CD8-positive, alpha-beta memory T cell (primary cell): Measurements from ENCODE around the gene CACNA1D. TPM values are rescaled to one million over a fixed set of nuclear protein-coding genes. Genes with fewer than 3 reads are reported as not detected.

ENCODE experiments used
- CTCF ChIA-PET: fragments of 350-600 bp; sonication (Branson Sonifier 250); formaldehyde crosslinking; loops from one replicate; lab custom pipeline; 2021; ENCODE audit warnings: antibody characterized with exemption; lab: Charles Lee
- POLR2A ChIA-PET: fragments of 350-600 bp; sonication (Branson Sonifier 250); formaldehyde crosslinking; loops from one replicate; lab custom pipeline; 2021; ENCODE audit warnings: antibody characterized with exemption; lab: Charles Lee
- DNase-seq, 5 donors: peaks; one replicate each; pipeline versions ENCODE4 v3.0.0 to v3.0.0-alpha.2; 2020 to 2022; ENCODE audit warnings: mixed read lengths in 1 of 5
- H3K27ac ChIP-seq: one replicate; pipeline ENCODE4 v1.7.0; 2013; ENCODE audit warnings: low read depth, mild to moderate bottlenecking, low read length, moderate library complexity
- H3K27me3 ChIP-seq: 2 replicates; pipeline ENCODE4 v1.7.0; 2013; ENCODE audit warnings: low read length, mild to moderate bottlenecking; ENCODE audit not compliant: insufficient read depth, poor library complexity, severe bottlenecking
- H3K36me3 ChIP-seq: 2 replicates; pipeline ENCODE4 v1.7.0; 2013; ENCODE audit warnings: mild to moderate bottlenecking, low read length, moderate library complexity; ENCODE audit not compliant: insufficient read depth
- H3K4me1 ChIP-seq: 2 replicates; pipeline ENCODE4 v1.7.0; 2013; ENCODE audit warnings: mild to moderate bottlenecking, low read length, moderate library complexity; ENCODE audit not compliant: insufficient read depth
- H3K4me3 ChIP-seq: 2 replicates; pipeline ENCODE4 v1.7.0; 2013; ENCODE audit warnings: mild to moderate bottlenecking, low read length
- H3K9me3 ChIP-seq: 2 replicates; pipeline ENCODE4 v1.7.0; 2013; ENCODE audit warnings: mild to moderate bottlenecking, low read length
- H3K27ac Mint-ChIP-seq, 8 donors: one replicate each; pipeline ENCODE4 v1.8.0; 2020 to 2021; ENCODE audit warnings: mixed read lengths in 8 of 8, mild to moderate bottlenecking in 6 of 8, inconsistent platforms in 3 of 8, moderate library complexity in 3 of 8
- H3K27me3 Mint-ChIP-seq, 2 donors: one replicate each; pipeline ENCODE4 v1.8.0; 2020 to 2021; ENCODE audit warnings: mixed read lengths in 2 of 2, mild to moderate bottlenecking in 1 of 2, moderate library complexity in 1 of 2
- H3K36me3 Mint-ChIP-seq, 3 donors: one replicate each; pipeline ENCODE4 v1.8.0; 2020 to 2021; ENCODE audit warnings: mixed read lengths in 3 of 3, inconsistent platforms in 1 of 3, mild to moderate bottlenecking in 1 of 3
- H3K4me1 Mint-ChIP-seq, 3 donors: one replicate each; pipeline ENCODE4 v1.8.0; 2020 to 2021; ENCODE audit warnings: mixed read lengths in 3 of 3, inconsistent platforms in 1 of 3, mild to moderate bottlenecking in 1 of 3
- H3K4me3 Mint-ChIP-seq, 7 donors: one replicate each; pipeline ENCODE4 v1.8.0; 2020 to 2021; ENCODE audit warnings: mixed read lengths in 7 of 7, mild to moderate bottlenecking in 6 of 7, moderate library complexity in 4 of 7, inconsistent platforms in 2 of 7
- H3K9me3 Mint-ChIP-seq, 5 donors: one replicate each; pipeline ENCODE4 v1.8.0; 2020 to 2022; ENCODE audit warnings: mixed read lengths in 5 of 5, mild to moderate bottlenecking in 3 of 5, moderate library complexity in 2 of 5, inconsistent platforms in 1 of 5
- polyA plus RNA-seq: library from polyadenylated mRNA; unstranded; fragments of 300-500 nt; fragmentation: Illumina TruSeq; gene quantifications from one replicate; pipeline ENCODE4 v1.2.3, GENCODE V29; 2021
- total RNA-seq, 2 experiments: library from RNA; stranded (reverse); gene quantifications; one replicate each; pipeline ENCODE4 v1.2.3, GENCODE V29; 2021

CACNA1D gene
- total and polyA plus RNA-seq, 3 experiments from 2014 or later: 0.02 to 0.78 (median 0.26) TPM

DNA sequence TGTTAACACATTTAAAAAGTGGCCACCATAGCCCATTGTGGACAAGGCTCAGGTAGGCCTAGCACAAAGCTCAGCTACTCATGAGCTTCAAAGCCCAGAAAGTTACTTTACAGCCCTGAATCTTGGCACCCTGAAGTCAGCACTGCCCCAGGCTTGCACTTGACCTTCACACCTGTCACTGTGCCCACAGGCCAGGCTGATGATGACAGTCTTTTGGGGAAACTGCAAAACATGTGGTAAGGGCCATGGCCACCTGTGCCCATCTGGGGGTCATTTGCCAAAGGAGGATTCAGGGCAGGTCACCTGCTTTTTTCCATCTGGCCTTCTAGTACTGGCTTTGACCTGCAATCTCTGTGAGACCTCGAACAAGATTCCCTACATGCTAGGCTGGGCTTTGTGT is 340.8 kb downstream of the CACNA1D start:
- ChIA-PET POLR2A (no interaction called here), CTCF (no interaction called here)
- H3K36me3 ChIP-seq: no peaks in the 10 kb centered on the region
- no peaks in the 10 kb centered on the region for H3K4me1 Mint-ChIP-seq
- no peak overlapping the region for H3K4me3 ChIP-seq
- H3K9me3 Mint-ChIP-seq: no peaks in the 10 kb centered on the region
- H3K27me3 ChIP-seq: no peaks in the 10 kb centered on the region
- no peaks in the 10 kb centered on the region for H3K36me3 Mint-ChIP-seq
- no peak for DNase-seq
- no peak overlapping the region for H3K27ac Mint-ChIP-seq
- H3K4me1 ChIP-seq: no peaks in the 10 kb centered on the region
- H3K9me3 ChIP-seq: no peaks in the 10 kb centered on the region
- H3K27me3 Mint-ChIP-seq: peaks cover 3 to 10% of the 10 kb centered on the region in 2 donors
- H3K27ac ChIP-seq: no peak overlapping the region
- H3K4me3 Mint-ChIP-seq: no peak overlapping the region

DNA sequence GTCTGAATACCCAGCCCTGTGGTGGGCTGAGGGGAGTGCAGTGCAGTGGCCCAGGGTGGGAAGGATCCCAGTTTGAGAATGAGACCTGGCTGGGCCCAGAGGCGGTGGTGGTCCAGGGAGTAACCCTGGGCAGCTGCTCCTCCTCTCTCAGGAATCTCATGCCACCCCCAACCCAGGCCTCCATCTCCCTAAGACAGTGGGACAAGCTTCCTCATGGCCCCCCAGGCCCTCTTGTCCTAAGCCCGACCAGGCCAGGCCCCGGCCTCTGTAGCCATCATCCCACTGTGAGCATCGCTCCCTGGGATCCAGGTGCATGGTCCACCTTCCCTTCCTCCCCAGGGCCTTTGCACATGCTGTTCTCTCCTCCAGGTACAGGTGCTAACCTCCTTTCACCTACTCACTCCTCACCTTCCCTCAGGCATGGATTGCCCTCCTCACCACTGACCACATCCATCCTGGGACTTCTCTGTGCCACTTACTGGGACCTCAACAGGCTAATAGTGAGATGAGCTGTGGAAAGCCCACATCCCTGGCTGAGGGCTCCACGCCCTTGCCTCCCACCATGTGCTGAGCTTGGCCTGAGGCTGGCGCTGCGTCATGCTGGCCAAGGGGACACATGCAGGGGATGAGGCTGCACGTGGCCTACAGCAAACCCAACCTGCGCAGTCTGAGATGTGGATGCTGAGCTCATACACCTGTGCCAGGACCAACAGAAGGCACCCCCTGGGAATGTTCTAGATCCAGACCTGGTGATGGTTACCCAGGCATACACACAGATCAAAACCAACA is 341.9 kb downstream of the CACNA1D start:
- CTCF ChIA-PET: no interaction called here

DNA sequence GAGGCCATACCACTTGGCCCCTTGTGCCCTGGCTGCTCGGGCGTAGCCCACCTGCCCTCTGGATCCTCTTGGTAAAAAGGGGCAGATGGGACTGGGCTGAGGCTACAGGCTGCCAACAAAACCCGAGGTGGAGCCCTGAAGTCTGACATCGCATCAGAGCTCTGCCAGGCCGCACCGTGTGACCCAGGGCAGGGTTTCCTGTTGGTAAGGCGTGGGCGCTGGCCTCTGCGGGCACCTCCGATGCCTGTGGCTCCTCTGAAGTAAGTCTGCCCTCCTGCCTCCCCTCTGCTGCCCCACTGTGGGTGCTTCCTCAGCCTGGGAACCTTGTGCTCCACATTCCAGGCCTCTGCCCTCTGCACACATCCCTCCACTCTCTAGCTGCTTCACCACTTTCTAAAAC is 342.9 kb downstream of the CACNA1D start:
- Mint-ChIP-seq H3K36me3 (no peaks in the 10 kb centered on the region), H3K4me3 (no peak overlapping the region), H3K9me3 (no peaks in the 10 kb centered on the region), H3K4me1 (no peaks in the 10 kb centered on the region), H3K27ac (no peak overlapping the region), H3K27me3 (peaks cover 5 to 12% of the 10 kb centered on the region in 2 donors)
- Histone ChIP-seq H3K9me3 (no peaks in the 10 kb centered on the region), H3K4me3 (no peak overlapping the region), H3K27ac (no peak overlapping the region), H3K27me3 (no peaks in the 10 kb centered on the region), H3K36me3 (no peaks in the 10 kb centered on the region), H3K4me1 (no peaks in the 10 kb centered on the region)
- ChIA-PET CTCF (no interaction called here), POLR2A (no interaction called here)
- no peak for DNase-seq

More for the DNA sequence above, 341.9 kb downstream of the CACNA1D start:
- no peak overlapping the region for H3K27ac Mint-ChIP-seq
- no peak overlapping the region for H3K27ac ChIP-seq
- H3K36me3 ChIP-seq: no peaks in the 10 kb centered on the region
- no peak overlapping the region for H3K4me3 Mint-ChIP-seq
- H3K4me3 ChIP-seq: no peak overlapping the region
- no peaks in the 10 kb centered on the region for H3K4me1 Mint-ChIP-seq
- no peaks in the 10 kb centered on the region for H3K36me3 Mint-ChIP-seq
- H3K9me3 Mint-ChIP-seq: no peaks in the 10 kb centered on the region
- no peak for DNase-seq
- no peaks in the 10 kb centered on the region for H3K27me3 ChIP-seq
- H3K4me1 ChIP-seq: no peaks in the 10 kb centered on the region
- POLR2A ChIA-PET: no interaction called here
- peaks cover 3 to 10% of the 10 kb centered on the region in 2 donors for H3K27me3 Mint-ChIP-seq
- H3K9me3 ChIP-seq: no peaks in the 10 kb centered on the region

DNA sequence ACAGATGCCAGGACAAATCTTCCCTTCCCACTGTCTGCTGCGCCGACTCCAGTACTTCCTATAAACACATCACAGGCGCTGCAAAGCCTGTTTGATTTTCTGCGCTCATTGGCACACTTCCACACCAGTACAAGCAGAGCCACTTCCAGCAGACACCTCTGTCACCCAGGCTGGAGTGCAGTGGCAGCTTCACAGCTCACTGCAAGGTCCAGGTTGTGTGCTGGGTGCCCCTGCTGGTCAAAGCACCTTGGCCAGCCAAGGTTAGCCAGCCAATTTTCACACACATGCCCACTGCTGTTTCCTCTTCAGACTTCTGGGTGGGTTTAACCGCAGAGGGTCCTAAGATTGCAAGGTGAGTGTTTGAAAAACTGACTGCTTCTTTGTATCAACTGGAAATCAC is 346.9 kb downstream of the CACNA1D start:
- Mint-ChIP-seq H3K4me1 (peaks cover 0 to 9% (median 2%) of the 10 kb centered on the region in 3 donors), H3K9me3 (no peaks in the 10 kb centered on the region), H3K27ac (no peak overlapping the region), H3K27me3 (peaks cover 26 to 42% of the 10 kb centered on the region in 2 donors), H3K36me3 (no peaks in the 10 kb centered on the region), H3K4me3 (no peak overlapping the region)
- Histone ChIP-seq H3K4me3 (no peak overlapping the region), H3K36me3 (no peaks in the 10 kb centered on the region), H3K27ac (no peak overlapping the region), H3K4me1 (no peaks in the 10 kb centered on the region), H3K27me3 (peaks cover 14% of the 10 kb centered on the region), H3K9me3 (no peaks in the 10 kb centered on the region)
- CTCF ChIA-PET: no interaction called here
- no peak for DNase-seq
- POLR2A ChIA-PET: no interaction called here

DNA sequence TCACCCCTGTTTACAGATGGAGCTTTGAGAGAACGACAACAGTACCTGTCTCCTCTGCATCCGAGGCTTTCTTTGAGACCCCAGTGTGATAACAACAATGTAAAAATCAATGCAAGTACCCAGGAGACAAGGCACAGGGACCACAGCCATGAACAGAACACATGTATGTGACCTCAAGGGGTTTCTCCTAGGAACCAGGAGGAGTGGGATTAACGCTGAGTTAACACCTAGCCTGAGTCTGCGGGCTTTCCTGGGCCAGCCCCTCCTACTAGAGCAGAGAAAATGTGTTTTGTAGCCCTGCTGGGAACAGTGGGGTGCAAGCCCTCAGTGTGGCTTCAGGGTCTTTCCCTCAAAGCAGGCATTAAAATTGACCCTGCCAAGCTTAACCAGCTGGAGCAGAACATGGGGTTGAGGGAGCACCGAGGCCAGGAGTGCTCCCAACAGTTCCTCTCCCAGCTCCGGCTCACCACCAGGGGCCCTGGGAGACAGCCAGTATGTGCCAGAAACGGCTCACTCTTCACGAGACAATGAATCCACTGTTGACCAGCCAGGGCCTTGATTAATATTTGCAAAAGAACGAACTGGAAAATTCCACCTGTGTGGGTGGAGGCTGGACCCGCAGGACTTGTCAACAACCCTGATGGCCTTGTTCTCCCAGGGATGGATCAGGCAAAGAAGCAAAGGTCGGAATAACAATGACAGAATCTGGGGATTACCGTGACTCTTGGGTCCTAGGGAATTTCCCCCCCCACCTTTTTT is 348.2 kb downstream of the CACNA1D start:
- H3K27ac Mint-ChIP-seq: peak overlapping the region in 1 of 8 donors; percentile 21
- ChIA-PET CTCF (no interaction called here), POLR2A (no interaction called here)
- no peaks in the 10 kb centered on the region for H3K36me3 ChIP-seq
- H3K27ac ChIP-seq: no peak overlapping the region
- peaks cover 33 to 51% of the 10 kb centered on the region in 2 donors for H3K27me3 Mint-ChIP-seq
- peaks cover 14% of the 10 kb centered on the region for H3K27me3 ChIP-seq
- no peak for DNase-seq
- H3K4me1 Mint-ChIP-seq: peaks cover 8 to 17% (median 9%) of the 10 kb centered on the region in 3 donors
- H3K9me3 Mint-ChIP-seq: no peaks in the 10 kb centered on the region
- no peaks in the 10 kb centered on the region for H3K36me3 Mint-ChIP-seq
- no peak overlapping the region for H3K4me3 ChIP-seq
- peak overlapping the region in 1 of 7 donors; percentile 36 for H3K4me3 Mint-ChIP-seq
- no peaks in the 10 kb centered on the region for H3K9me3 ChIP-seq
- no peaks in the 10 kb centered on the region for H3K4me1 ChIP-seq

DNA sequence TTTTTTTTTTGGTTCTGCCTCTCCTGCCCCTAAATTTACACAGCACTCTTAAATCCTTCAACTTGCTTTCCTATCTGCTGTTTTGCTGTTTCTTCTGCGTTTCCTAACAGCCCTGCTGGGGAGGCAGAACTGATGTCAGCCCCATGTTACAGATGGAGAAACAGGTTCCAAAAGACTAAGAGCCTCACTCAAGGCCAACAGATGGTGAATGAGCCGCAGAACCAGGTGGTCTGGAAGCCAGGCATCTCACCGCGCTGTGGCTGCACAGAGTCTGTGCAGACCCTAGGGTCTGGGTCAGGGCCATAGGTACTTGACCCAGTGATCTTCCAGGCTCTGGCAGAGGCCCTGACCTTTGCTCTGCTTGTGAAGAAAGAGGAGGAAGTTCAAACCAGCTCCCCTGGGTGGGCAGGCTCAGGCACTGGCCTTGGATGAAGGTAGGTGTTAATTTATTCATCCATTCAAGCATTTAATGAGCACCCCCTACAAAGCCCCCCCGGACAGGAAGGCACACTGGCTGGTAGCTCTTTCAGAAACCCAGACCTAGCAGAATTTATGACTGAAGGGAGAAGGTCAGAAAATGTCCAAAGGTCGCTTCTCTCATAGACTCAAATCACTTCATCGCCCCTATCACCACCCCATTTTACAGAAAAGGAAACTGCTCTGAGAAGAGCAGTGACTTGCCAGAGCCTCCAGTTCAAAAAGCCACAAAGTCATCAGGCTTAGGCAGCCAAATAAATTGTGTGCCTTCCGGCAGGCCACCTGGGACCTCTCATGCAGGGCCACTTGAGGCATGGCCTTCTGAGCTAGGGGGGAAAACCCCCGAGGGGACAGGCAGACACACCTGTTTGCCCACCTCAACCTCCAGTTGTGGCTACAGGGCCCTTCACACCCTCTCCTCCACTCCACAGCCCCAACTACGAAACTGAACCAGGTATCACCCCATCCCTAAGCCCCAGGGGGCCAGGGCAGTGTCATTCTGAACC is 349.1 kb downstream of the CACNA1D start:
- H3K4me1 Mint-ChIP-seq: peaks cover 8 to 17% (median 9%) of the 10 kb centered on the region in 3 donors
- no peak overlapping the region for H3K4me3 Mint-ChIP-seq
- H3K36me3 ChIP-seq: no peaks in the 10 kb centered on the region
- no peaks in the 10 kb centered on the region for H3K9me3 Mint-ChIP-seq
- H3K27me3 ChIP-seq: peaks cover 14% of the 10 kb centered on the region
- no peak overlapping the region for H3K4me3 ChIP-seq
- CTCF ChIA-PET: no interaction called here
- no peaks in the 10 kb centered on the region for H3K9me3 ChIP-seq
- H3K4me1 ChIP-seq: no peaks in the 10 kb centered on the region
- POLR2A ChIA-PET: no interaction called here
- DNase-seq: no peak
- no peak overlapping the region for H3K27ac ChIP-seq
- no peaks in the 10 kb centered on the region for H3K36me3 Mint-ChIP-seq
- peaks cover 29 to 54% of the 10 kb centered on the region in 2 donors for H3K27me3 Mint-ChIP-seq
- peak overlapping the region in 1 of 8 donors; percentile 63 for H3K27ac Mint-ChIP-seq

DNA sequence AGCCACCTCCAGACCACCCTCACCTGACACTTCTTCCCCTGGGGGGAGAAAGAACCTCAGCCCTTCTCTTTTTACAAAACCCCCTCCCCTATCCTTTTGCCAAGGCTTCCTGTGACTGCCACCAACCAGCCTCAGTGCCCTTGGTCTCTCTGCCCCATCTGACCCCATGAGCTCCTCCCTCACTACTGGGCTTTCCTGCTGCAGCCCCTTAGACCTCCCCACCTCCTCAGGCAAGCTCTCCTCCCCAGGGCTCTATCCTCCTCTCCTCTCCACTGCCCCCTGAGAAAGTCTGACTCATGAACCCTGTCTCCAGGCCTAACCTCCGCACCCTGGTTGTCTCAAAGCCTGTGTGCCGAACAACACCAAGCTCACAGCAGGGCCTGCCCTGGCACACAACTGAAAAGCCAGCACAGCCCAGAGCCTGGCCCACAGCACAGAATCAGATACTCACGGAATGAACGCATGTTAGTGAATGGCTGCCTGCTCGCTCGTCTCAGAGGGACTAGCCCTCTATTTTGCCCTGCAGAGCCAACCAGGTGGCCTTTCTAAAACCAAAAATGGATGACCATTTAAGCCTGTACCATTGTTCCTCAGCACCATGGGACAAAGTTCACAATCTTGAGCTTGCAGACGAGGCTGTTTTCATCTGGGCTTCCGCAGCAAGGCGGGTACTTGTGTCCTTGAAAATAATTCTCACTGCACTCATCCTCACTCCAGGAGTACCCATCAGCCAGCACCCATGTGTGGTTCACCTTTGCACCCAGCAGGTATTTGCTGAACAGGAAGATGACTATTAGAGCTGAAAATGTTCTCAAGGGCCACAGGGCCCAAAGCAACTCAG is 350.1 kb downstream of the CACNA1D start:
- Mint-ChIP-seq H3K4me1 (peaks cover 8 to 17% (median 9%) of the 10 kb centered on the region in 3 donors), H3K4me3 (peak overlapping the region in 4 of 7 donors; percentile 54 to 86 (median 60)), H3K27me3 (peaks cover 31 to 56% of the 10 kb centered on the region in 2 donors), H3K9me3 (no peaks in the 10 kb centered on the region), H3K27ac (peak overlapping the region in 1 of 8 donors; percentile 63), H3K36me3 (no peaks in the 10 kb centered on the region)
- no peak for DNase-seq
- ChIA-PET POLR2A (no interaction called here), CTCF (no interaction called here)
- Histone ChIP-seq H3K27ac (no peak overlapping the region), H3K36me3 (no peaks in the 10 kb centered on the region), H3K4me3 (no peak overlapping the region), H3K27me3 (peaks cover 14% of the 10 kb centered on the region), H3K4me1 (no peaks in the 10 kb centered on the region), H3K9me3 (no peaks in the 10 kb centered on the region)
